Subcutaneous adipose tissue (tissue), 4 donors: ENCODE measurements around the gene MYH16. TPM values are rescaled to one million over a fixed set of nuclear protein-coding genes. Genes with fewer than 3 reads are reported as not detected.

Source experiments
- CTCF ChIP-seq: fragments of 450-650 bp; IDR thresholded peaks from one replicate; pipeline ENCODE4 v1.5.1; 2016; ENCODE audit warnings: low read depth, mild to moderate bottlenecking, control low read depth, antibody characterized with exemption, moderate library complexity
- total RNA-seq, 4 donors: library from RNA; depleted of rRNA; stranded (reverse); fragments of >200 nt; gene quantifications; one replicate each; pipeline ENCODE4 v1.1.0, GENCODE V29; 2016

Gene MYH16
- total RNA-seq, 4 donors from 2014 or later, result not detected

- TF ChIP-seq CTCF, result no peak
Observed at GRCh38 chr7:99287779-99288534, 15.3 kb downstream of the MYH16 start.

- TF ChIP-seq CTCF, result no peak
Observed at GRCh38 chr7:99289185-99289584, 16.5 kb downstream of the MYH16 start.

- TF ChIP-seq CTCF, result no peak
Observed at GRCh38 chr7:99290980-99291607, 18.5 kb downstream of the MYH16 start.

- no peak for TF ChIP-seq CTCF
Observed at GRCh38 chr7:99292127-99292526, 19.5 kb downstream of the MYH16 start.

GRCh38 chr7:99293167-99293566, 20.5 kb downstream of the MYH16 start:
- TF ChIP-seq CTCF, result no peak

GRCh38 chr7:99293650-99294049, 21.0 kb downstream of the MYH16 start:
- no peak for TF ChIP-seq CTCF

- no peak for TF ChIP-seq CTCF
Observed at GRCh38 chr7:99296471-99296870, 23.8 kb downstream of the MYH16 start.
